A549 (cell line): ENCODE data around the gene TMEM63C. TPM values are rescaled to one million over a fixed set of nuclear protein-coding genes. Genes with fewer than 3 reads are reported as not detected.

Source experiments
- ATAC-seq, 2 experiments: fragments of 200-7000 bp in 1 of 2; fragments of >200 bp in 1 of 2; cut with Nextera tagmentation in 1 of 2; cut with Tn5 transposase in 1 of 2; 3 replicates each; pipeline versions ENCODE4 v1.8.0 to v1.9.1; 2018 to 2020; ENCODE audit warnings: mild to moderate bottlenecking in 1 of 2, moderate library complexity in 1 of 2
- CTCF ChIA-PET: fragments of 300-600 bp; sonication (Branson Sonifier 250); formaldehyde crosslinking; extraction: SDS; loops from one replicate; lab custom pipeline; 2021; ENCODE audit warnings: antibody characterized with exemption, inconsistent platforms; lab: Yijun Ruan, JAX
- POLR2A ChIA-PET: fragments of 350-600 bp; formaldehyde crosslinking; extraction: SDS; loops from one replicate; lab custom pipeline; 2021; ENCODE audit warnings: antibody characterized with exemption, inconsistent platforms; lab: Yijun Ruan, JAX
- DNase-seq, 2 experiments: peaks; one replicate each; pipeline versions ENCODE4 v3.0.0 to v3.0.0-alpha.2; 2011 to 2016; ENCODE audit warnings: low read depth in 1 of 2, low spot score in 1 of 2
- FAIRE-seq: peaks from 2 replicates; lab custom pipeline; 2011; peaks lifted over from hg19 to GRCh38; lab: Jason Lieb, UNC
- H3K27ac ChIP-seq, 2 experiments: fragments of >200 bp; sonication (Bioruptor Twin); formaldehyde crosslinking; 3 replicates each; pipeline ENCODE4 v1.5.1; 2016 to 2017
- H3K4me1 ChIP-seq: fragments of >200 bp; sonication (Bioruptor Twin); formaldehyde crosslinking; 3 replicates; pipeline ENCODE4 v1.6.1; 2016
- H3K4me2 ChIP-seq: fragments of >200 bp; sonication (Bioruptor Twin); formaldehyde crosslinking; 3 replicates; pipeline ENCODE4 v1.6.1; 2016
- H3K4me3 ChIP-seq: fragments of >200 bp; sonication (Bioruptor Twin); formaldehyde crosslinking; 3 replicates; pipeline ENCODE4 v1.5.1; 2016
- H3K9me3 ChIP-seq: fragments of >200 bp; sonication (Bioruptor Twin); formaldehyde crosslinking; 3 replicates; pipeline ENCODE4 v1.6.1; 2016
- BCL3 ChIP-seq: fragments of >200 bp; sonication (Bioruptor Twin); formaldehyde crosslinking; IDR thresholded peaks from 3 replicates; pipeline ENCODE4 v1.6.1; 2016
- CTCF ChIP-seq: fragments of >200 bp; sonication (Bioruptor Twin); formaldehyde crosslinking; IDR thresholded peaks from 3 replicates; pipeline ENCODE4 v1.5.1; 2016
- EHMT2 ChIP-seq: fragments of 200-600 bp; sonication (generic); IDR thresholded peaks from 2 replicates; pipeline ENCODE4 v1.6.1; 2016; ENCODE audit warnings: antibody characterized with exemption, low read depth, mild to moderate bottlenecking, moderate library complexity
- ESRRA ChIP-seq: fragments of 150-350 bp; IDR thresholded peaks from 2 replicates; pipeline ENCODE4 v1.6.1; 2014; ENCODE audit warnings: mild to moderate bottlenecking, low read length, borderline replicate concordance
- HES2 ChIP-seq: fragments of >200 bp; sonication (Bioruptor Twin); formaldehyde crosslinking; IDR thresholded peaks from 2 replicates; pipeline ENCODE4 v1.6.1; 2016
- HMGXB4 ChIP-seq: fragments of 250-450 bp; sonication (Bioruptor Pico); IDR thresholded peaks from 2 replicates; pipeline ENCODE4 v1.5.0; 2021; ENCODE audit warnings: mild to moderate bottlenecking, moderate library complexity, borderline replicate concordance
- MAZ ChIP-seq: fragments of 150-350 bp; IDR thresholded peaks from 2 replicates; pipeline ENCODE4 v1.6.1; 2014; ENCODE audit warnings: antibody characterized with exemption, low read depth, low read length, borderline replicate concordance
- NFE2L2 ChIP-seq: fragments of 150-350 bp; conservative IDR thresholded peaks from 2 replicates; pipeline ENCODE4 v1.6.1; 2014; ENCODE audit warnings: low read length
- RAD21 ChIP-seq, 2 experiments: fragments of >200 bp in 1 of 2; sonication (Bioruptor Twin) in 1 of 2; formaldehyde crosslinking in 1 of 2; IDR thresholded peaks in 1 of 2; conservative IDR thresholded peaks in 1 of 2; 2 replicates in 1 of 2; 3 replicates in 1 of 2; pipeline ENCODE4 v1.6.1; 2012 to 2018; ENCODE audit warnings: inconsistent platforms in 1 of 2
- RARB ChIP-seq: fragments of 250-450 bp; sonication (Bioruptor Pico); IDR thresholded peaks from 2 replicates; pipeline ENCODE4 v1.8.0; 2021; ENCODE audit warnings: mild to moderate bottlenecking, moderate library complexity
- REST ChIP-seq: fragments of 200-600 bp; sonication (generic); IDR thresholded peaks from 2 replicates; pipeline ENCODE4 v1.6.1; 2016; ENCODE audit warnings: antibody characterized with exemption, mild to moderate bottlenecking, moderate library complexity
- SMC3 ChIP-seq: fragments of >200 bp; sonication (Bioruptor Twin); formaldehyde crosslinking; IDR thresholded peaks from 3 replicates; pipeline ENCODE4 v1.6.1; 2018; ENCODE audit warnings: inconsistent platforms
- SREBF2 ChIP-seq: fragments of 450-650 bp; IDR thresholded peaks from 2 replicates; pipeline ENCODE4 v1.6.1; 2014; ENCODE audit warnings: mild to moderate bottlenecking, moderate library complexity
- TP53 ChIP-seq: fragments of 250-450 bp; sonication (Bioruptor Pico); IDR thresholded peaks from 2 replicates; pipeline ENCODE4 v1.5.0; 2021; ENCODE audit warnings: mild to moderate bottlenecking, moderate library complexity
- ZC3H11A ChIP-seq: fragments of 450-650 bp; IDR thresholded peaks from 2 replicates; pipeline ENCODE4 v1.6.1; 2014; ENCODE audit warnings: antibody characterized with exemption, mild to moderate bottlenecking
- ZNF302 ChIP-seq: fragments of 250-450 bp; sonication (Bioruptor Pico); IDR thresholded peaks from 2 replicates; pipeline ENCODE4 v1.9.0; 2021; ENCODE audit warnings: inconsistent platforms, mild to moderate bottlenecking, moderate library complexity
- WGBS: methylation state at CpG from one replicate; pipeline ENCODE4 v1.1.6; 2017; ENCODE audit errors: missing lambda C conversion rate; 5-methylcytosine and 5-hydroxymethylcytosine counted together
- polyA plus RNA-seq, 4 experiments: library from polyadenylated mRNA; depleted of rRNA in 3 of 4; stranded (reverse); fragments of >200 nt; fragmentation: RNase III in 1 of 4; extraction: RNeasy Plus Mini Kit Qiagen cat#74134 plus additional on column Dnase treatment in 1 of 4; gene quantifications; 2 replicates in 3 of 4; 3 replicates in 1 of 4; pipeline ENCODE4 v1.2.3, GENCODE V29; 2011 to 2017
- TF ChIP-seq, protein P1 (sequence below): fragments of 450-650 bp; IDR thresholded peaks from 2 replicates; pipeline ENCODE4 v1.6.1; 2014; ENCODE audit warnings: antibody characterized with exemption
- TF ChIP-seq, protein P2 (sequence below): IDR thresholded peaks from 2 replicates; pipeline ENCODE4 v1.6.1; 2012; ENCODE audit warnings: low read depth, borderline replicate concordance

TMEM63C gene
- polyA plus RNA-seq, 2 of the 4 experiments (the other 2 are of a cell fraction), result 0.43 to 0.57 TPM

GRCh38 chr14:77299771-77300170 lies 118.2 kb downstream of the TMEM63C start (continued):
- TF ChIP-seq BCL3 (no peak), TP53 (no peak)

DNA sequence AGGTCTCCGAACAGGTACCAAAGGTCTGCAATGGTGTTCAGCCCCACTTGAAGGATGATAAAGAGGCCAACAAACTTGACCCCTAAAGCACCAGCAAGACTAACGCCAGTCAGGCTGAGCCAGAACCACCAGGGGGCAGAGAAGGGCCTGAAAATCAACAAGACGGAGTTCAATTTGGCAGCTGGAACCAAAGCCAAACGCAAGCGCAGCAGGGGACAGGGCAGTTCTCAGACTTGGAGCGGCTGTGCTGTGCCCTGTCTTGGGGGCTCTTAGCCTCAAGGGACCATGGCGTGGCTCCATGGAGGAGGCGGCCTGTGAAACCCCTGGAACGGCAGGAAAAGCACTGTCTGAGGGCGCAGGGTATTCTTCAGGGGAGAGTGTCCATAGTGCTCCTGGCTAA lies 119.5 kb downstream of the TMEM63C start:
- peak; percentile 98 for FAIRE-seq
- ATAC-seq, result peak; percentile 60 to 79
- WGBS, result 19% methylated on average over 10 of the region's 10 CpGs
- Histone ChIP-seq H3K27ac (peak overlapping the region; percentile 95 to 96), H3K4me3 (no peak overlapping the region), H3K4me1 (peaks cover 51% of the 10 kb centered on the region)
- peak; percentile 78 to 89 for DNase-seq
- no peak for TF ChIP-seq ESRRA
- no peak for TF ChIP-seq SREBF2
- TF ChIP-seq RAD21 (conservative IDR thresholded peaks at IDR 0.05 in 1 of 2, IDR thresholded peaks at IDR 0.05 in 1 of 2), result peak; percentile 96 to 97
- no peak for TF ChIP-seq MAZ
- TF ChIP-seq HES2, result no peak
- TF ChIP-seq EHMT2, result no peak
- TF ChIP-seq RARB, result no peak
- no peak for TF ChIP-seq NFE2L2
- TF ChIP-seq ZC3H11A, result no peak
- TF ChIP-seq, protein P1, sequence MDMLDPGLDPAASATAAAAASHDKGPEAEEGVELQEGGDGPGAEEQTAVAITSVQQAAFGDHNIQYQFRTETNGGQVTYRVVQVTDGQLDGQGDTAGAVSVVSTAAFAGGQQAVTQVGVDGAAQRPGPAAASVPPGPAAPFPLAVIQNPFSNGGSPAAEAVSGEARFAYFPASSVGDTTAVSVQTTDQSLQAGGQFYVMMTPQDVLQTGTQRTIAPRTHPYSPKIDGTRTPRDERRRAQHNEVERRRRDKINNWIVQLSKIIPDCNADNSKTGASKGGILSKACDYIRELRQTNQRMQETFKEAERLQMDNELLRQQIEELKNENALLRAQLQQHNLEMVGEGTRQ, result no peak
- TF ChIP-seq, protein P2, sequence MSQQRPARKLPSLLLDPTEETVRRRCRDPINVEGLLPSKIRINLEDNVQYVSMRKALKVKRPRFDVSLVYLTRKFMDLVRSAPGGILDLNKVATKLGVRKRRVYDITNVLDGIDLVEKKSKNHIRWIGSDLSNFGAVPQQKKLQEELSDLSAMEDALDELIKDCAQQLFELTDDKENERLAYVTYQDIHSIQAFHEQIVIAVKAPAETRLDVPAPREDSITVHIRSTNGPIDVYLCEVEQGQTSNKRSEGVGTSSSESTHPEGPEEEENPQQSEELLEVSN, result no peak
- TF ChIP-seq ZNF302 (CRISPR knock-in tag), result no peak
- peak; percentile 98 for TF ChIP-seq SMC3
- TF ChIP-seq CTCF, result peak; percentile 95
- TF ChIP-seq REST, result no peak
- no peak for TF ChIP-seq HMGXB4 (CRISPR knock-in tag)
- TF ChIP-seq, all 56 proteins: peak for 3
- Histone ChIP-seq H3K4me2 (peak overlapping the region; percentile 90), H3K9me3 (no peaks in the 10 kb centered on the region)
- POLR2A ChIA-PET, result interaction anchor here (0.8 to 1.0 kb wide), 3 partner anchors 15 to 20 kb away, joined by 3 to 4 read pairs (median 4); partner anchors contain the start of genes GSTZ1 and POMT2
- CTCF ChIA-PET, result interaction anchor here (0.6 to 19.2 kb wide), 45 partner anchors 11 to 425 kb away, joined by 3 to 622 read pairs (median 5); partner anchors contain the start of genes GSTZ1, POMT2, SAMD15 and TMED8
